Panc1 (cell line): ENCODE data around the gene KCNIP3. TPM values are rescaled to one million over a fixed set of nuclear protein-coding genes. Genes with fewer than 3 reads are reported as not detected.

Experiments
- ATAC-seq: fragments of 200-7000 bp; cut with Tn5 transposase; 2 replicates; pipeline ENCODE4 v1.9.1; 2020; ENCODE audit warnings: mild to moderate bottlenecking, moderate library complexity
- BruUV-seq: library from RNA; stranded (reverse); fragments of 400-500 nt; replicated peaks from 2 replicates; lab custom pipeline; 2021; lab: Mats Ljungman, UMichigan
- CTCF ChIA-PET: fragments of 300-600 bp; sonication (Branson Sonifier 250); formaldehyde crosslinking; loops from one replicate; lab custom pipeline; 2022; ENCODE audit warnings: antibody characterized with exemption; lab: Charles Lee
- POLR2A ChIA-PET: fragments of 300-600 bp; sonication (Branson Sonifier 250); formaldehyde crosslinking; loops from one replicate; lab custom pipeline; 2022; ENCODE audit warnings: antibody characterized with exemption; lab: Charles Lee
- DNase-seq: peaks from one replicate; pipeline ENCODE4 v3.0.0-alpha.2; 2010; ENCODE audit warnings: low read depth, low spot score
- H3K27ac ChIP-seq: 2 replicates; pipeline ENCODE4 v1.5.1; 2011; ENCODE audit warnings: mild to moderate bottlenecking, low read length, inconsistent platforms
- H3K27me3 ChIP-seq: fragments of 200-500 bp; sonication (Bioruptor generic); 2 replicates; pipeline ENCODE4 v1.6.0; 2014; ENCODE audit warnings: low read length, inconsistent platforms; ENCODE audit not compliant: control insufficient read depth, insufficient read depth
- H3K36me3 ChIP-seq: fragments of 200-500 bp; sonication (Bioruptor generic); 2 replicates; pipeline ENCODE4 v1.5.1; 2014; ENCODE audit warnings: inconsistent platforms, mild to moderate bottlenecking, low read length, moderate library complexity; ENCODE audit not compliant: control insufficient read depth, insufficient read depth
- H3K4me1 ChIP-seq: 2 replicates; pipeline ENCODE4 v1.5.1; 2011; ENCODE audit warnings: inconsistent platforms, mild to moderate bottlenecking, low read length, moderate library complexity; ENCODE audit not compliant: control insufficient read depth, insufficient read depth
- H3K4me3 ChIP-seq, 2 experiments: 2 replicates each; pipeline ENCODE4 v1.5.1; 2011 to 2012; ENCODE audit warnings: low read depth in 2 of 2, low read length in 2 of 2, mild to moderate bottlenecking in 2 of 2, inconsistent platforms in 1 of 2, moderate library complexity in 1 of 2
- H3K9me3 ChIP-seq: fragments of 200-500 bp; sonication (Bioruptor generic); 2 replicates; pipeline ENCODE4 v1.5.1; 2014; ENCODE audit warnings: low read depth, mild to moderate bottlenecking, inconsistent platforms, low read length, moderate library complexity; ENCODE audit not compliant: control insufficient read depth, insufficient read depth
- CTCF ChIP-seq: fragments of 450-650 bp; IDR thresholded peaks from 2 replicates; pipeline ENCODE4 v1.5.1; 2017; ENCODE audit warnings: mild to moderate bottlenecking
- POLR2AphosphoS5 ChIP-seq: IDR thresholded peaks from 2 replicates; pipeline ENCODE4 v1.6.1; 2012; ENCODE audit warnings: mild to moderate bottlenecking, low read depth, low read length, moderate library complexity
- SIN3A ChIP-seq: IDR thresholded peaks from 2 replicates; pipeline ENCODE4 v1.6.1; 2012; ENCODE audit warnings: low read depth, mild to moderate bottlenecking, low read length, moderate library complexity, borderline replicate concordance; ENCODE audit not compliant: insufficient read depth
- TCF7L2 ChIP-seq: IDR thresholded peaks from 2 replicates; pipeline ENCODE4 v1.6.1; 2011; ENCODE audit warnings: mild to moderate bottlenecking, low read depth, low read length, inconsistent platforms
- in situ Hi-C: cut with HindIII; loops from 2 replicates; pipeline ENCODE4 v1.10.0; 2016; ENCODE audit warnings: low sequenced_read_pairs, low pct_unique_long_range_greater_than_20kb
- intact Hi-C: fragments of 100-400 bp; cut with micrococcal nuclease; formaldehyde crosslinking; loops from one replicate; pipeline ENCODE4 v1.10.0; 2022; ENCODE audit not compliant: unreplicated experiment
- total RNA-seq: library from RNA; stranded (reverse); gene quantifications from one replicate; pipeline ENCODE4 v1.2.1, GENCODE V29; 2021; ENCODE audit not compliant: unreplicated experiment
- TF ChIP-seq, protein P1 (sequence below), 2 experiments: IDR thresholded peaks; 2 replicates each; pipeline ENCODE4 v1.6.1; 2011 to 2012; ENCODE audit warnings: low read depth in 2 of 2, control low read depth in 1 of 2, low read length in 1 of 2, mild to moderate bottlenecking in 1 of 2, moderate library complexity in 1 of 2; ENCODE audit not compliant: insufficient read depth in 1 of 2

KCNIP3 gene
- total RNA-seq, 1 experiment from 2014 or later = 17.5 TPM

- H3K27me3 ChIP-seq = no peaks in the 10 kb centered on the region
- BruUV-seq = no TSS peak
- intact Hi-C loops (no loop called here), in situ Hi-C loops (no loop called here)
- CTCF ChIA-PET = no interaction called here
- ATAC-seq (no peak), DNase-seq (no peak)
- no peaks in the 10 kb centered on the region for H3K36me3 ChIP-seq
- H3K9me3 ChIP-seq = no peaks in the 10 kb centered on the region
- POLR2A ChIA-PET = no interaction called here
- no peaks in the 10 kb centered on the region for H3K4me1 ChIP-seq
- no peak overlapping the region for H3K4me3 ChIP-seq
- H3K27ac ChIP-seq = no peak overlapping the region
- TF ChIP-seq TCF7L2 (no peak), CTCF (no peak), POLR2AphosphoS5 (no peak), SIN3A (no peak)
- TF ChIP-seq, protein P1, sequence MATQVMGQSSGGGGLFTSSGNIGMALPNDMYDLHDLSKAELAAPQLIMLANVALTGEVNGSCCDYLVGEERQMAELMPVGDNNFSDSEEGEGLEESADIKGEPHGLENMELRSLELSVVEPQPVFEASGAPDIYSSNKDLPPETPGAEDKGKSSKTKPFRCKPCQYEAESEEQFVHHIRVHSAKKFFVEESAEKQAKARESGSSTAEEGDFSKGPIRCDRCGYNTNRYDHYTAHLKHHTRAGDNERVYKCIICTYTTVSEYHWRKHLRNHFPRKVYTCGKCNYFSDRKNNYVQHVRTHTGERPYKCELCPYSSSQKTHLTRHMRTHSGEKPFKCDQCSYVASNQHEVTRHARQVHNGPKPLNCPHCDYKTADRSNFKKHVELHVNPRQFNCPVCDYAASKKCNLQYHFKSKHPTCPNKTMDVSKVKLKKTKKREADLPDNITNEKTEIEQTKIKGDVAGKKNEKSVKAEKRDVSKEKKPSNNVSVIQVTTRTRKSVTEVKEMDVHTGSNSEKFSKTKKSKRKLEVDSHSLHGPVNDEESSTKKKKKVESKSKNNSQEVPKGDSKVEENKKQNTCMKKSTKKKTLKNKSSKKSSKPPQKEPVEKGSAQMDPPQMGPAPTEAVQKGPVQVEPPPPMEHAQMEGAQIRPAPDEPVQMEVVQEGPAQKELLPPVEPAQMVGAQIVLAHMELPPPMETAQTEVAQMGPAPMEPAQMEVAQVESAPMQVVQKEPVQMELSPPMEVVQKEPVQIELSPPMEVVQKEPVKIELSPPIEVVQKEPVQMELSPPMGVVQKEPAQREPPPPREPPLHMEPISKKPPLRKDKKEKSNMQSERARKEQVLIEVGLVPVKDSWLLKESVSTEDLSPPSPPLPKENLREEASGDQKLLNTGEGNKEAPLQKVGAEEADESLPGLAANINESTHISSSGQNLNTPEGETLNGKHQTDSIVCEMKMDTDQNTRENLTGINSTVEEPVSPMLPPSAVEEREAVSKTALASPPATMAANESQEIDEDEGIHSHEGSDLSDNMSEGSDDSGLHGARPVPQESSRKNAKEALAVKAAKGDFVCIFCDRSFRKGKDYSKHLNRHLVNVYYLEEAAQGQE (IDR thresholded peaks at IDR 0.05; ENCODE audit: insufficient read depth in 1 of 2, low read depth in 2 of 2, low read length in 1 of 2) = no peak
These were observed 2.8 kb downstream of the KCNIP3 start for GRCh38 chr2:95299961-95300360.

DNA sequence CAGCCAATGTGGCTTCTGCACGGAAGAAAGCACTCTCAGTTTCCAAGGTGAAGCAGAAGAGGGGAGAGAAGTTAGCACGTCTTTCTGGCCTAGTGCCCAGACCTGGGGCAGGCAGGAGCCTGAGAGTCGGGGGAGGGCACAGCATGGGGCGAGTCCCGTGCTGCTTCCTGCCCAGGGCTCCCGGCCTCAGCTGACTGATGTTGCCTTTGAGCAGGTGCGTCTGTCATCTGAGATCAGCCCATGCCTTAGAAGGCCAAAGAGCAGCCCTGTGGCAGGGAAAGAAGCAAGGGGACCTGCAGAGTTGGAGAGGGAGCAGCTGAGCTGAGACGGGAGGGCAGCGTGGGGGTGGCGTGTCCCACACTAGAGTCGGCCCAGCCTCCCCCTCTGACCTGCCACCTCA, 3.3 kb downstream of the KCNIP3 start:
- ATAC-seq = no peak
- TF ChIP-seq CTCF (no peak), POLR2AphosphoS5 (no peak), SIN3A (no peak), TCF7L2 (no peak)
- TF ChIP-seq, protein P1 (IDR thresholded peaks at IDR 0.05; ENCODE audit: insufficient read depth in 1 of 2, low read depth in 2 of 2, low read length in 1 of 2) = no peak
- Histone ChIP-seq H3K27me3 (no peaks in the 10 kb centered on the region), H3K36me3 (no peaks in the 10 kb centered on the region), H3K9me3 (no peaks in the 10 kb centered on the region), H3K4me3 (no peak overlapping the region), H3K4me1 (no peaks in the 10 kb centered on the region), H3K27ac (no peak overlapping the region)
- no TSS peak for BruUV-seq
- ChIA-PET POLR2A (no interaction called here), CTCF (interaction anchor here (0.7 kb wide), 1 partner anchor 68 kb away, joined by 3 read pairs; no protein-coding TSS in a partner anchor)
- intact Hi-C loops (no loop called here), in situ Hi-C loops (no loop called here)
- no peak for DNase-seq
